H9 (cell line): ENCODE data around the gene POLR3B. TPM values are rescaled to one million over a fixed set of nuclear protein-coding genes. Genes with fewer than 3 reads are reported as not detected.

Experiments used
- DNase-seq: peaks from one replicate; pipeline ENCODE4 v3.0.0-alpha.2; 2017
- H2AFZ ChIP-seq: one replicate; pipeline ENCODE4 v1.6.1; 2013; ENCODE audit warnings: mild to moderate bottlenecking, low read length, control low read depth, moderate library complexity
- H2AK5ac ChIP-seq: 2 replicates; pipeline ENCODE4 v1.6.1; 2013; ENCODE audit warnings: low read length, control low read depth, mixed read lengths; ENCODE audit not compliant: insufficient read length
- H2BK120ac ChIP-seq: one replicate; pipeline ENCODE4 v1.6.1; 2013; ENCODE audit warnings: low read depth, mild to moderate bottlenecking, low read length, control low read depth, inconsistent platforms; ENCODE audit not compliant: poor library complexity, severe bottlenecking
- H2BK12ac ChIP-seq: 2 replicates; pipeline ENCODE4 v1.6.1; 2013; ENCODE audit warnings: low read length, control low read depth, mixed read lengths, low read depth; ENCODE audit not compliant: insufficient read length
- H2BK15ac ChIP-seq: 2 replicates; pipeline ENCODE4 v1.6.1; 2013; ENCODE audit warnings: low read depth, low read length, control low read depth
- H2BK20ac ChIP-seq: one replicate; pipeline ENCODE4 v1.6.1; 2013; ENCODE audit warnings: low read depth, mild to moderate bottlenecking, low read length, control low read depth, inconsistent platforms; ENCODE audit not compliant: poor library complexity, severe bottlenecking
- H2BK5ac ChIP-seq: 2 replicates; pipeline ENCODE4 v1.6.1; 2013; ENCODE audit warnings: low read length, control low read depth, mixed read lengths; ENCODE audit not compliant: insufficient read length
- H3K14ac ChIP-seq: 2 replicates; pipeline ENCODE4 v1.6.1; 2013; ENCODE audit warnings: low read length, control low read depth; ENCODE audit not compliant: insufficient read depth
- H3K18ac ChIP-seq: 2 replicates; pipeline ENCODE4 v1.6.1; 2013; ENCODE audit warnings: low read depth, mild to moderate bottlenecking, mixed read lengths, low read length, control low read depth; ENCODE audit not compliant: insufficient read length
- H3K23ac ChIP-seq: 2 replicates; pipeline ENCODE4 v1.6.1; 2013; ENCODE audit warnings: low read length, control low read depth, mixed read lengths, low read depth; ENCODE audit not compliant: insufficient read length
- H3K23me2 ChIP-seq: 2 replicates; pipeline ENCODE4 v1.6.1; 2013; ENCODE audit warnings: low read depth, mild to moderate bottlenecking, mixed read lengths, low read length, control low read depth; ENCODE audit not compliant: insufficient read length, poor library complexity, severe bottlenecking
- H3K27ac ChIP-seq: 2 replicates; pipeline ENCODE4 v1.5.1; 2013; ENCODE audit warnings: low read length, control low read depth, mixed read lengths, low read depth; ENCODE audit not compliant: insufficient read length
- H3K27me3 ChIP-seq: 2 replicates; pipeline ENCODE4 v1.6.1; 2013; ENCODE audit warnings: low read length, control low read depth, inconsistent platforms; ENCODE audit not compliant: insufficient read depth
- H3K4ac ChIP-seq: 2 replicates; pipeline ENCODE4 v1.6.1; 2013; ENCODE audit warnings: low read depth, mild to moderate bottlenecking, control low read depth, inconsistent platforms, low read length, moderate library complexity
- H3K4me1 ChIP-seq: 2 replicates; pipeline ENCODE4 v1.6.1; 2013; ENCODE audit warnings: low read length, control low read depth, inconsistent platforms; ENCODE audit not compliant: insufficient read depth
- H3K4me2 ChIP-seq: 2 replicates; pipeline ENCODE4 v1.6.1; 2013; ENCODE audit warnings: low read length, control low read depth, mixed read lengths; ENCODE audit not compliant: insufficient read length, insufficient read depth
- H3K56ac ChIP-seq: 2 replicates; pipeline ENCODE4 v1.6.1; 2013; ENCODE audit warnings: low read depth, mild to moderate bottlenecking, mixed read lengths, low read length, control low read depth; ENCODE audit not compliant: insufficient read length
- H3K79me1 ChIP-seq: 2 replicates; pipeline ENCODE4 v1.6.1; 2013; ENCODE audit warnings: low read depth, mild to moderate bottlenecking, moderate library complexity, low read length, control low read depth, inconsistent platforms; ENCODE audit not compliant: insufficient read depth, poor library complexity, severe bottlenecking
- H3K79me2 ChIP-seq: 2 replicates; pipeline ENCODE4 v1.6.1; 2013; ENCODE audit warnings: low read length, control low read depth, inconsistent platforms; ENCODE audit not compliant: insufficient read depth
- H3K9ac ChIP-seq: 2 replicates; pipeline ENCODE4 v1.6.1; 2013; ENCODE audit warnings: low read length, control low read depth, mixed read lengths; ENCODE audit not compliant: insufficient read length; ENCODE audit errors: extremely low read depth
- H3K9me3 ChIP-seq: one replicate; pipeline ENCODE4 v1.6.1; 2013; ENCODE audit warnings: low read depth, low read length, inconsistent platforms; ENCODE audit not compliant: control insufficient read depth
- H3T11ph ChIP-seq: one replicate; pipeline ENCODE4 v1.6.1; 2013; ENCODE audit warnings: mild to moderate bottlenecking, low read length, control low read depth, inconsistent platforms
- H4K20me1 ChIP-seq: one replicate; pipeline ENCODE4 v1.6.1; 2013; ENCODE audit not compliant: control insufficient read depth, insufficient read length, insufficient read depth
- H4K5ac ChIP-seq: 2 replicates; pipeline ENCODE4 v1.6.1; 2013; ENCODE audit warnings: low read depth, mild to moderate bottlenecking, mixed read lengths, low read length, control low read depth; ENCODE audit not compliant: insufficient read length
- H4K8ac ChIP-seq: replicated peaks from 2 replicates; pipeline ENCODE4 v1.6.1; 2013; ENCODE audit warnings: low read length, control low read depth, mixed read lengths, low read depth; ENCODE audit not compliant: insufficient read length
- H4K91ac ChIP-seq: 2 replicates; pipeline ENCODE4 v1.6.1; 2013; ENCODE audit warnings: low read depth, mild to moderate bottlenecking, moderate library complexity, mixed read lengths, low read length, control low read depth; ENCODE audit not compliant: insufficient read length
- H3K27ac Mint-ChIP-seq, 3 experiments: 2 replicates in 2 of 3; 3 replicates in 1 of 3; pipeline ENCODE4 v1.8.0; 2020 to 2021; ENCODE audit warnings: mixed read lengths in 3 of 3, mild to moderate bottlenecking in 1 of 3, moderate library complexity in 1 of 3
- H3K27me3 Mint-ChIP-seq: 2 replicates; pipeline ENCODE4 v1.8.0; 2021; ENCODE audit warnings: low read depth, mild to moderate bottlenecking, moderate library complexity, mixed read lengths
- H3K36me3 Mint-ChIP-seq, 3 experiments: 2 replicates in 2 of 3; 3 replicates in 1 of 3; pipeline ENCODE4 v1.8.0; 2020 to 2021; ENCODE audit warnings: low read depth in 3 of 3, mixed read lengths in 3 of 3; ENCODE audit not compliant: insufficient read depth in 1 of 3
- H3K4me1 Mint-ChIP-seq, 2 experiments: 2 replicates each; pipeline ENCODE4 v1.8.0; 2020; ENCODE audit warnings: mixed read lengths in 2 of 2
- H3K4me3 Mint-ChIP-seq, 2 experiments: 2 replicates in 1 of 2; 3 replicates in 1 of 2; pipeline ENCODE4 v1.8.0; 2020 to 2021; ENCODE audit warnings: mild to moderate bottlenecking in 2 of 2, mixed read lengths in 2 of 2, moderate library complexity in 1 of 2
- H3K9me3 Mint-ChIP-seq, 2 experiments: 2 replicates in 1 of 2; 3 replicates in 1 of 2; pipeline ENCODE4 v1.8.0; 2020; ENCODE audit warnings: mild to moderate bottlenecking in 2 of 2, mixed read lengths in 2 of 2, moderate library complexity in 1 of 2
- CTCF ChIP-seq: fragments of 200-600 bp; sonication (generic); conservative IDR thresholded peaks from 3 replicates; pipeline ENCODE4 v1.8.0; 2021; ENCODE audit warnings: antibody characterized with exemption, mild to moderate bottlenecking
- whole genome bisulfite sequencing: extraction: QIAGEN DNeasy Blood & Tissue Kit; methylation state at CpG from one replicate; pipeline ENCODE4 v1.1.7; 2013; ENCODE audit warnings: missing lambda C conversion rate, low lambda C conversion rate, mixed read lengths; ENCODE audit not compliant: insufficient read length; ENCODE audit errors: extremely low coverage; 5-methylcytosine and 5-hydroxymethylcytosine counted together
- total RNA-seq: library from RNA; stranded (reverse); gene quantifications from 2 replicates; pipeline ENCODE4 v1.2.1, GENCODE V29; 2021

Gene POLR3B
- total RNA-seq, 1 experiment from 2014 or later = 13.4 TPM

- Histone ChIP-seq H2BK120ac (no peak overlapping the region), H2AK5ac (no peak overlapping the region), H2BK5ac (no peak overlapping the region), H2AFZ (no peak overlapping the region), H3K4me1 (no peaks in the 10 kb centered on the region), H3T11ph (no peak overlapping the region), H3K4me2 (no peak overlapping the region), H3K18ac (no peak overlapping the region), H3K79me1 (no peaks in the 10 kb centered on the region), H3K23ac (no peak overlapping the region), H3K4ac (no peak overlapping the region), H4K91ac (no peak overlapping the region), H3K9ac (no peak overlapping the region), H2BK20ac (no peak overlapping the region), H3K56ac (no peak overlapping the region), H3K14ac (no peak overlapping the region), H4K8ac (no peak overlapping the region), H4K20me1 (no peaks in the 10 kb centered on the region), H3K23me2 (no peaks in the 10 kb centered on the region), H3K27ac (no peak overlapping the region), H2BK12ac (no peak overlapping the region), H3K79me2 (no peaks in the 10 kb centered on the region), H3K27me3 (no peaks in the 10 kb centered on the region), H2BK15ac (no peak overlapping the region), H3K9me3 (no peaks in the 10 kb centered on the region), H4K5ac (no peak overlapping the region)
- H3K27ac Mint-ChIP-seq = no peak overlapping the region
- WGBS = no CpG with 5 or more reads among the region's 9 CpGs
- H3K36me3 Mint-ChIP-seq = no peaks in the 10 kb centered on the region
- no peaks in the 10 kb centered on the region; a peak in 1 of 5 replicates for H3K9me3 Mint-ChIP-seq
- DNase-seq = no peak
- TF ChIP-seq CTCF = no peak
- peaks cover 14% of the 10 kb centered on the region for H3K27me3 Mint-ChIP-seq
- no peaks in the 10 kb centered on the region for H3K4me1 Mint-ChIP-seq
- H3K4me3 Mint-ChIP-seq = no peak overlapping the region
Observed at GRCh38 chr12:106519607-106520021, 162.1 kb downstream of the POLR3B start.
